PC-9 (cell line): Measurements from ENCODE around the gene HCFC1R1. TPM values are rescaled to one million over a fixed set of nuclear protein-coding genes. Genes with fewer than 3 reads are reported as not detected.
A peak's percentile ranks its signal among the peaks of the same experiment; 100 is the strongest.

Experiments
- BruUV-seq: library from RNA; stranded (reverse); fragments of 400-500 nt; replicated peaks from 2 replicates; lab custom pipeline; 2021; lab: Mats Ljungman, UMichigan
- CTCF ChIA-PET: fragments of 300-600 bp; sonication (Branson Sonifier 250); formaldehyde crosslinking; loops from one replicate; lab custom pipeline; 2022; ENCODE audit warnings: antibody characterized with exemption; lab: Charles Lee
- POLR2A ChIA-PET: fragments of 300-600 bp; sonication (Branson Sonifier 250); formaldehyde crosslinking; loops from one replicate; lab custom pipeline; 2022; ENCODE audit warnings: antibody characterized with exemption; ENCODE audit not compliant: unreplicated experiment; lab: Charles Lee
- DNase-seq, 2 experiments: peaks; one replicate each; pipeline versions ENCODE4 v3.0.0 to v3.0.0-alpha.2; 2015 to 2022; ENCODE audit warnings: mixed read lengths in 1 of 2
- H2AFZ ChIP-seq: fragments of 200-600 bp; sonication (generic); 2 replicates; pipeline ENCODE4 v1.8.1; 2017; ENCODE audit warnings: antibody characterized with exemption
- H3F3A ChIP-seq: fragments of 200-600 bp; sonication (generic); 2 replicates; pipeline ENCODE4 v1.8.1; 2017; ENCODE audit warnings: antibody characterized with exemption, mild to moderate bottlenecking, low read depth; ENCODE audit not compliant: insufficient read depth
- H3K27ac ChIP-seq: fragments of 200-600 bp; sonication (generic); 2 replicates; pipeline ENCODE4 v1.6.1; 2016; ENCODE audit warnings: mixed run types
- H3K27me3 ChIP-seq: fragments of 200-600 bp; sonication (generic); 2 replicates; pipeline ENCODE4 v1.6.1; 2016; ENCODE audit warnings: low read depth, mixed run types; ENCODE audit not compliant: insufficient read depth
- H3K36me3 ChIP-seq: fragments of 200-600 bp; sonication (generic); 2 replicates; pipeline ENCODE4 v1.6.1; 2016; ENCODE audit warnings: low read depth, mixed run types
- H3K4me1 ChIP-seq: fragments of 200-600 bp; sonication (generic); replicated peaks from 2 replicates; pipeline ENCODE4 v1.6.1; 2016; ENCODE audit warnings: mixed run types; ENCODE audit not compliant: insufficient read depth
- H3K4me2 ChIP-seq: fragments of 200-600 bp; sonication (generic); 2 replicates; pipeline ENCODE4 v1.6.1; 2017; ENCODE audit warnings: mixed run types
- H3K4me3 ChIP-seq: fragments of 200-600 bp; sonication (generic); 2 replicates; pipeline ENCODE4 v1.6.1; 2016; ENCODE audit warnings: mixed run types
- H3K79me2 ChIP-seq: fragments of 200-600 bp; sonication (generic); 2 replicates; pipeline ENCODE4 v1.6.1; 2017; ENCODE audit warnings: low read depth, mixed run types
- H3K9me2 ChIP-seq: fragments of 200-600 bp; sonication (generic); 2 replicates; pipeline ENCODE4 v1.8.1; 2017; ENCODE audit warnings: mild to moderate bottlenecking; ENCODE audit not compliant: insufficient read depth
- H3K9me3 ChIP-seq: fragments of 200-600 bp; sonication (generic); 2 replicates; pipeline ENCODE4 v1.8.1; 2016; ENCODE audit warnings: low read depth; ENCODE audit not compliant: insufficient read depth
- H4K20me1 ChIP-seq: fragments of 200-600 bp; sonication (generic); 2 replicates; pipeline ENCODE4 v1.8.1; 2017; ENCODE audit not compliant: insufficient read depth
- EZH2 ChIP-seq: fragments of 200-600 bp; sonication (generic); IDR thresholded peaks from 2 replicates; pipeline ENCODE4 v1.8.0; 2017; ENCODE audit warnings: antibody characterized with exemption, low read depth
- intact Hi-C: fragments of 100-400 bp; cut with micrococcal nuclease; formaldehyde crosslinking; loops from one replicate; pipeline ENCODE4 v1.10.0; 2022; ENCODE audit not compliant: unreplicated experiment
- total RNA-seq: library from RNA; stranded (reverse); gene quantifications from 2 replicates; pipeline ENCODE4 v1.2.3, GENCODE V29; 2021
- TF ChIP-seq, protein P1 (sequence below): fragments of 200-600 bp; sonication (generic); conservative IDR thresholded peaks from 2 replicates; pipeline ENCODE4 v1.6.1; 2017; ENCODE audit warnings: mixed run types, antibody characterized with exemption, mild to moderate bottlenecking, moderate library complexity

HCFC1R1 gene
- total RNA-seq, 1 experiment from 2014 or later, result 118 TPM

DNA sequence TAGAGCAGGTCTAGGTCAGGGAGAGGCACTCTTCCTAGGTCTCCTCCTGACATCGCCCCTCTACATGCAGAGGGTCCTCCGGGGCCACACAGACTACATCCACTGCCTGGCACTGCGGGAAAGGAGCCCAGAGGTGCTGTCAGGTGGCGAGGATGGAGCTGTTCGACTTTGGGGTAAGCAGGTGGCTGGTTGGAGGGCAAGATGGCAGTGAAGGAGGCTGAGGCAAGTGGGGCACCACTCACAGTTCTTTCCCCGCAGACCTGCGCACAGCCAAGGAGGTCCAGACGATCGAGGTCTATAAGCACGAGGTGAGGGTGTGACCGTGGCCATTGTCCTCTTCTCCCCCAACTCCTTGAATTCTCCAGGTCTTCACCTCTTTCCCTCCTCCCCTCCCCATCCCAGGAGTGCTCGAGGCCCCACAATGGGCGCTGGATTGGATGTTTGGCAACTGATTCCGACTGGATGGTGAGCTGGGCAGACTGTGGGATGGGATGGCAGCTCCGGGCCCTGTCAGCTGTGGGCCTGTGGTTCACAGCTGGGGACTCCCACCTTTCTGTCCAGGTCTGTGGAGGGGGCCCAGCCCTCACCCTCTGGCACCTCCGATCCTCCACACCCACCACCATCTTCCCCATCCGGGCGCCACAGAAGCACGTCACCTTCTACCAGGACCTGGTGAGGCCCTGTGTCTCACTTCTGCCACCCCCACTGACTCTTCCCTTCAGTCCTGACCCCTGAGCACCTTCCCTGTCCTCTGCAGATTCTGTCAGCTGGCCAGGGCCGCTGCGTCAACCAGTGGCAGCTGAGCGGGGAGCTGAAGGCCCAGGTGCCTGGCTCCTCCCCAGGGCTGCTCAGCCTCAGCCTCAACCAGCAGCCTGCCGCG, 3.1 kb upstream of the HCFC1R1 start:
- peaks cover 4% of the 10 kb centered on the region for H4K20me1 ChIP-seq
- H3K27ac ChIP-seq, result no peak overlapping the region
- H3K9me3 ChIP-seq, result no peaks in the 10 kb centered on the region
- intact Hi-C loops, result no loop called here
- H3K36me3 ChIP-seq, result peaks cover 6% of the 10 kb centered on the region; the same call in 1 of the 2 replicates
- H3K4me3 ChIP-seq, result no peak overlapping the region
- POLR2A ChIA-PET, result interaction anchor here (0.5 to 1.9 kb wide), 4 partner anchors 23 to 1214 kb away, joined by 7 to 17 read pairs (median 12); no protein-coding TSS in a partner anchor
- no peak for TF ChIP-seq EZH2
- TF ChIP-seq, protein P1, sequence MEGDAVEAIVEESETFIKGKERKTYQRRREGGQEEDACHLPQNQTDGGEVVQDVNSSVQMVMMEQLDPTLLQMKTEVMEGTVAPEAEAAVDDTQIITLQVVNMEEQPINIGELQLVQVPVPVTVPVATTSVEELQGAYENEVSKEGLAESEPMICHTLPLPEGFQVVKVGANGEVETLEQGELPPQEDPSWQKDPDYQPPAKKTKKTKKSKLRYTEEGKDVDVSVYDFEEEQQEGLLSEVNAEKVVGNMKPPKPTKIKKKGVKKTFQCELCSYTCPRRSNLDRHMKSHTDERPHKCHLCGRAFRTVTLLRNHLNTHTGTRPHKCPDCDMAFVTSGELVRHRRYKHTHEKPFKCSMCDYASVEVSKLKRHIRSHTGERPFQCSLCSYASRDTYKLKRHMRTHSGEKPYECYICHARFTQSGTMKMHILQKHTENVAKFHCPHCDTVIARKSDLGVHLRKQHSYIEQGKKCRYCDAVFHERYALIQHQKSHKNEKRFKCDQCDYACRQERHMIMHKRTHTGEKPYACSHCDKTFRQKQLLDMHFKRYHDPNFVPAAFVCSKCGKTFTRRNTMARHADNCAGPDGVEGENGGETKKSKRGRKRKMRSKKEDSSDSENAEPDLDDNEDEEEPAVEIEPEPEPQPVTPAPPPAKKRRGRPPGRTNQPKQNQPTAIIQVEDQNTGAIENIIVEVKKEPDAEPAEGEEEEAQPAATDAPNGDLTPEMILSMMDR, result no peak
- no peak overlapping the region for H2AFZ ChIP-seq
- BruUV-seq, result no TSS peak
- H3K4me1 ChIP-seq, result peaks cover 25% of the 10 kb centered on the region
- H3K79me2 ChIP-seq, result peaks cover 14% of the 10 kb centered on the region
- H3K27me3 ChIP-seq, result no peaks in the 10 kb centered on the region
- no peaks in the 10 kb centered on the region for H3K9me2 ChIP-seq
- CTCF ChIA-PET, result interaction anchor here (0.6 to 1.5 kb wide), 2 partner anchors 21 kb away, joined by 3 to 6 read pairs; no protein-coding TSS in a partner anchor
- H3F3A ChIP-seq, result peaks cover 52% of the 10 kb centered on the region
- DNase-seq, result no peak
- H3K4me2 ChIP-seq, result no peak overlapping the region

DNA sequence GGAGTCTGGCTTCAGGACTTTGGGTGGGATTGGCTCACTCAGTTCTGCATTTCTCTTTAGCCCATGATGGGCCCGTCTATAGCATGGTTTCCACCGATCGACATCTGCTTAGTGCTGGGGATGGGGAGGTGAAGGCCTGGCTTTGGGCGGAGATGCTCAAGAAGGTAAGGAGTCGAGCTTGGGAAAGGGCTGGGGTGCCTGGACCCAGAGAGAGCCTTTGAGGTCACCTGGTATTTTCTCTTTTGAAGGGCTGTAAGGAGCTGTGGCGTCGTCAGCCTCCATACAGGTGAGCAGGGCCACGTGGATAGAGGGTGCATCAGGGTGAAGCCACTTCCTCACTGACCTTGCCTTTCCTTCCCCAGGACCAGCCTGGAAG, 2.2 kb upstream of the HCFC1R1 start:
- DNase-seq, result no peak
- no peaks in the 10 kb centered on the region for H3K9me3 ChIP-seq
- H3K4me2 ChIP-seq, result no peak overlapping the region
- peaks cover 23% of the 10 kb centered on the region for H3K79me2 ChIP-seq
- H3K36me3 ChIP-seq, result peaks cover 11% of the 10 kb centered on the region
- CTCF ChIA-PET, result no interaction called here
- peaks cover 16% of the 10 kb centered on the region for H3K4me1 ChIP-seq
- BruUV-seq, result no TSS peak
- H3K4me3 ChIP-seq, result no peak overlapping the region
- H4K20me1 ChIP-seq, result peaks cover 10% of the 10 kb centered on the region
- no peak overlapping the region for H2AFZ ChIP-seq
- intact Hi-C loops, result no loop called here
- no peaks in the 10 kb centered on the region for H3K27me3 ChIP-seq
- H3K27ac ChIP-seq, result no peak overlapping the region
- H3F3A ChIP-seq, result peaks cover 52% of the 10 kb centered on the region
- H3K9me2 ChIP-seq, result no peaks in the 10 kb centered on the region
- POLR2A ChIA-PET, result interaction anchor here (0.6 kb wide), 1 partner anchor 15 kb away, joined by 3 read pairs; no protein-coding TSS in a partner anchor
- no peak for TF ChIP-seq EZH2
- TF ChIP-seq, protein P1, result no peak

DNA sequence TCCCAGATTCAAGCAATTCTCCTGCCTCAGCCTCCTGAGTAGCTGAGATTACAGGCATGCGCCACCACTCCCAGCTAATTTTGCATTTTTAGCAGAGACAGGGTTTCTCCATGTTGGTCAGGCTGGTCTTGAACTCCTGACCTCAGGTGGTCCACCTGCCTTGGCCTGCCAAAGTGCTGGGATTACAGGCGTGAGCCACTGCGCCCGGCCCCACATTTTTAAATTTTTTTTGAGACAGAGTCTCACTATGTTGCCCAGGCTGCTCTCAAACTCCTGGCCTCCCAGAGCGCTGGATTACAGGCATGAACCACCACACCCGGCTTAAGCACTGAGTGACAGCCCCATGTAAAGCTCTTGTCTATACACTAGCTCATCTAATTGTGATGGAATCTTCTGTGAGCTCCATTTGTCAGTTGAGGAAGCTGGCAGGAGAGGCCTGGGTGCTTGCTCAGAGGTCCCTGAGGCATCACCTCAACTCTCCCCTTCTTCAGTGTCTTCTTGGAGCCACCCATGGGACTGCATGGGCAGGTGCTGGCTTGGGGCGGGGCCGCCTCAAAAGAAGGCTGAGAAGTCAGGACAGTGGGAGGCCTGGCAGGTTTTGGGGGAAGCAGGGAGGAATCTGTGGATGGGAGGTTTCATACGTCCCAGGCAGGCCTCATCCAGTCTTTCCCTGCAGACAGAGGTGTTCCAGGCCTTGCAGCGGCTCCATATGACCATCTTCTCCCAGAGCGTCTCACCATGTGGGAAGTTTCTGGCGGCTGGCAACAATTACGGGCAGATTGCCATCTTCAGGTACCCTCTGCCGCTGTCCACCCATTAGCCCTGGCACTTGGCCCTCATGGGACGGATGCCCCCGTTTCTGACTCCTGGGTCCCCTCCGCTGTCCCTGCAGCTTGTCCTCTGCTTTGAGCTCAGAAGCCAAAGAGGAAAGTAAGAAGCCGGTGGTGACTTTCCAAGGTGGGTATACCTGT, 1.6 kb upstream of the HCFC1R1 start:
- no peak for DNase-seq
- Histone ChIP-seq H3K27me3 (no peaks in the 10 kb centered on the region), H2AFZ (no peak overlapping the region), H3K36me3 (peaks cover 11% of the 10 kb centered on the region), H3K4me1 (peaks cover 13% of the 10 kb centered on the region), H3K27ac (no peak overlapping the region), H3K4me3 (no peak overlapping the region; the same call in 1 of the 2 replicates), H3K4me2 (peak overlapping the region; percentile 100), H3K79me2 (peaks cover 27% of the 10 kb centered on the region), H3F3A (peaks cover 51% of the 10 kb centered on the region), H3K9me3 (no peaks in the 10 kb centered on the region), H3K9me2 (no peaks in the 10 kb centered on the region), H4K20me1 (peaks cover 10% of the 10 kb centered on the region)
- POLR2A ChIA-PET, result interaction anchor here (0.6 to 0.7 kb wide), 2 partner anchors 15 to 1292 kb away, joined by 3 to 24 read pairs; no protein-coding TSS in a partner anchor
- intact Hi-C loops, result no loop called here
- TF ChIP-seq, protein P1, result no peak
- no peak for TF ChIP-seq EZH2
- no TSS peak for BruUV-seq
- CTCF ChIA-PET, result interaction anchor here (0.6 to 0.7 kb wide), 6 partner anchors 21 to 158 kb away, joined by 3 to 15 read pairs (median 5); no protein-coding TSS in a partner anchor
